ENCODE results near the gene GATAD2A. TPM values are rescaled to one million over a fixed set of nuclear protein-coding genes. Genes with fewer than 3 reads are reported as not detected.

GATAD2A gene
- total and polyA plus RNA-seq, 9 of the 15 experiments (the other 6 are each of a cell fraction or from before 2014, with no cell fraction given) = 2.4 to 226 (median 44.2) TPM

- TF ChIP-seq BCLAF1 (IDR thresholded peaks at IDR 0.05; ENCODE audit: borderline replicate concordance in 1 of 2, control insufficient read depth in 1 of 2, low read depth in 2 of 2, low read length in 1 of 2) = no peak
- no peak for TF ChIP-seq PTRF (tag; IDR thresholded peaks at IDR 0.05)
- TF ChIP-seq PTBP1 (IDR thresholded peaks at IDR 0.05; ENCODE audit: low read depth, low read length) = no peak
- peak; percentile 98 for TF ChIP-seq E2F8 (IDR thresholded peaks at IDR 0.05; ENCODE audit: low read depth, partially characterized antibody)
- no peak for TF ChIP-seq ZNF24 (IDR thresholded peaks at IDR 0.05)
- TF ChIP-seq REST (IDR thresholded peaks at IDR 0.05; ENCODE audit: borderline replicate concordance) = no peak
- no peak for TF ChIP-seq REST (CRISPR knock-in tag; IDR thresholded peaks at IDR 0.05; ENCODE audit: low read depth)
These were observed 110.4 kb downstream of the GATAD2A start, which contains the start of gene NDUFA13 (continued) for GRCh38 chr19:19515642-19516519.
